NK-92 (cell line): ENCODE measurements around the gene USP35.

ENCODE experiments used
- DNase-seq: peaks from one replicate; lab custom pipeline; 2025; ENCODE audit not compliant: unreplicated experiment; lab: John Stamatoyannopoulos, UW

Gene USP35

GRCh38 chr11:78262238-78262637 is 73.5 kb downstream of the USP35 start:
- no peak for DNase-seq

GRCh38 chr11:78262691-78263090 is 74.0 kb downstream of the USP35 start:
- DNase-seq, result no peak
